HCT116 (cell line): ENCODE results near the gene MAML1. TPM values are rescaled to one million over a fixed set of nuclear protein-coding genes. Genes with fewer than 3 reads are reported as not detected.

ENCODE experiments used
- ATAC-seq: fragments of 200-7000 bp; cut with Tn5 transposase; 2 replicates; pipeline ENCODE4 v1.9.1; 2020; ENCODE audit warnings: mild to moderate bottlenecking, moderate library complexity
- BruUV-seq: library from RNA; stranded (reverse); fragments of 400-500 nt; replicated peaks from 2 replicates; lab custom pipeline; 2021; lab: Mats Ljungman, UMichigan
- CTCF ChIA-PET: fragments of 300-600 bp; sonication (Branson Sonifier 250); formaldehyde crosslinking; loops from one replicate; lab custom pipeline; 2021; ENCODE audit warnings: antibody characterized with exemption; lab: Charles Lee
- POLR2A ChIA-PET: fragments of 300-600, 350-600 bp; sonication (Branson Sonifier 250); formaldehyde crosslinking; loops from one replicate; lab custom pipeline; 2021; ENCODE audit warnings: antibody characterized with exemption; lab: Charles Lee
- RAD21 ChIA-PET, 2 experiments: fragments of 300-600 bp; sonication (Branson Sonifier 250); formaldehyde crosslinking; loops; one replicate each; lab custom pipeline; 2023; ENCODE audit warnings: low total read pairs in 2 of 2; ENCODE audit not compliant: uncharacterized antibody in 2 of 2, unreplicated experiment in 2 of 2, low non-redundant PET in 1 of 2; lab: Charles Lee
- DNase-seq: peaks from one replicate; pipeline ENCODE4 v3.0.0-alpha.2; 2010; ENCODE audit warnings: low read depth, low spot score
- H2AFZ ChIP-seq: fragments of 200-600 bp; shearing (Covaris generic), sonication (generic); 2 replicates; pipeline ENCODE4 v1.6.1; 2017; ENCODE audit warnings: low read depth, mixed run types, mixed read lengths, antibody characterized with exemption, low read length; ENCODE audit not compliant: poor library complexity, severe bottlenecking
- H3K27ac ChIP-seq: 2 replicates; pipeline ENCODE4 v1.5.1; 2012; ENCODE audit warnings: low read depth, low read length
- H3K27me3 ChIP-seq: fragments of 200-600 bp; sonication (generic); 2 replicates; pipeline ENCODE4 v1.6.1; 2016; ENCODE audit warnings: mixed run types, low read length, mixed read lengths; ENCODE audit not compliant: insufficient read depth
- H3K36me3 ChIP-seq, 2 experiments: fragments of 200-500 bp in 1 of 2; fragments of 200-600 bp in 1 of 2; sonication (Bioruptor generic) in 1 of 2; sonication (generic) in 1 of 2; 2 replicates each; pipeline versions ENCODE4 v1.5.1 to v1.6.1; 2014 to 2016; ENCODE audit warnings: low read length in 2 of 2, inconsistent platforms in 1 of 2, mixed read lengths in 1 of 2, mixed run types in 1 of 2; ENCODE audit not compliant: insufficient read depth in 2 of 2, control insufficient read depth in 1 of 2
- H3K4me1 ChIP-seq, 2 experiments: fragments of 200-600 bp in 1 of 2; sonication (generic) in 1 of 2; 2 replicates each; pipeline versions ENCODE4 v1.5.1 to v1.6.1; 2012 to 2017; ENCODE audit warnings: low read length in 2 of 2, inconsistent platforms in 1 of 2, mild to moderate bottlenecking in 1 of 2, mixed read lengths in 1 of 2, mixed run types in 1 of 2, moderate library complexity in 1 of 2; ENCODE audit not compliant: insufficient read depth in 2 of 2, control insufficient read depth in 1 of 2
- H3K4me2 ChIP-seq: fragments of 200-600 bp; sonication (generic); 2 replicates; pipeline ENCODE4 v1.6.1; 2017; ENCODE audit warnings: mixed run types, low read length, mixed read lengths
- H3K4me3 ChIP-seq, 2 experiments: fragments of 200-600 bp in 1 of 2; sonication (generic) in 1 of 2; replicated peaks in 1 of 2; 2 replicates each; pipeline ENCODE4 v1.5.1; 2011 to 2016; ENCODE audit warnings: low read length in 2 of 2, control low read depth in 1 of 2, low read depth in 1 of 2, mild to moderate bottlenecking in 1 of 2, mixed read lengths in 1 of 2, mixed run types in 1 of 2
- H3K79me2 ChIP-seq: fragments of 200-600 bp; sonication (generic); 2 replicates; pipeline ENCODE4 v1.6.1; 2017; ENCODE audit warnings: mild to moderate bottlenecking, mixed run types, low read length, moderate library complexity, mixed read lengths; ENCODE audit not compliant: insufficient read depth
- H3K9ac ChIP-seq: fragments of 200-600 bp; sonication (generic); 2 replicates; pipeline ENCODE4 v1.6.1; 2016; ENCODE audit warnings: low read length, mixed read lengths
- H3K9me2 ChIP-seq: fragments of 200-600 bp; sonication (generic), shearing (Covaris generic); 2 replicates; pipeline ENCODE4 v1.6.1; 2017; ENCODE audit warnings: mixed run types, mild to moderate bottlenecking, moderate library complexity; ENCODE audit not compliant: insufficient read depth
- H3K9me3 ChIP-seq, 2 experiments: fragments of 200-500 bp in 1 of 2; fragments of 200-600 bp in 1 of 2; sonication (Bioruptor generic) in 1 of 2; sonication (generic) in 1 of 2; 2 replicates each; pipeline ENCODE4 v1.6.1; 2014 to 2017; ENCODE audit warnings: low read length in 2 of 2, mixed read lengths in 2 of 2, inconsistent platforms in 1 of 2, low read depth in 1 of 2, mild to moderate bottlenecking in 1 of 2, mixed run types in 1 of 2, moderate library complexity in 1 of 2; ENCODE audit not compliant: control insufficient read depth in 1 of 2, insufficient read depth in 1 of 2
- H4K20me1 ChIP-seq: fragments of 200-600 bp; sonication (generic), shearing (Covaris generic); 2 replicates; pipeline ENCODE4 v1.6.1; 2017; ENCODE audit warnings: mixed run types, mild to moderate bottlenecking, moderate library complexity; ENCODE audit not compliant: insufficient read depth
- CBX3 ChIP-seq: IDR thresholded peaks from 2 replicates; pipeline ENCODE4 v1.6.1; 2012; ENCODE audit warnings: low read depth
- CEBPB ChIP-seq: IDR thresholded peaks from 2 replicates; pipeline ENCODE4 v1.6.1; 2012; ENCODE audit warnings: low read depth
- EZH2phosphoT487 ChIP-seq: fragments of 200-600 bp; IDR thresholded peaks from 2 replicates; pipeline ENCODE4 v1.6.1; 2018; ENCODE audit warnings: antibody characterized with exemption, borderline replicate concordance
- JUND ChIP-seq: IDR thresholded peaks from 2 replicates; pipeline ENCODE4 v1.6.1; 2012
- POLR2A ChIP-seq: IDR thresholded peaks from 2 replicates; pipeline ENCODE4 v1.7.0; 2011; ENCODE audit warnings: borderline replicate concordance; ENCODE audit not compliant: insufficient read depth, insufficient read length; ENCODE audit errors: extremely low read depth
- RAD21 ChIP-seq: IDR thresholded peaks from 2 replicates; pipeline ENCODE4 v1.6.1; 2012; ENCODE audit warnings: low read depth, mild to moderate bottlenecking
- REST ChIP-seq: IDR thresholded peaks from 2 replicates; pipeline ENCODE4 v1.6.1; 2012; ENCODE audit warnings: low read depth
- SIN3A ChIP-seq: IDR thresholded peaks from 2 replicates; pipeline ENCODE4 v1.6.1; 2012; ENCODE audit warnings: low read depth
- ZFX ChIP-seq: fragments of 450-650 bp; IDR thresholded peaks from 2 replicates; pipeline ENCODE4 v1.6.1; 2017
- intact Hi-C: fragments of 100-400 bp; cut with micrococcal nuclease; formaldehyde crosslinking; loops from 2 replicates; pipeline ENCODE4 v1.10.0; 2022
- total RNA-seq: library from RNA; stranded (reverse); gene quantifications from one replicate; pipeline ENCODE4 v1.2.1, GENCODE V29; 2021; ENCODE audit not compliant: unreplicated experiment
- TF ChIP-seq, protein P1 (sequence below), 3 experiments: fragments of 200-600 bp in 1 of 3; sonication (generic) in 1 of 3; IDR thresholded peaks in 2 of 3; conservative IDR thresholded peaks in 1 of 3; 2 replicates each; pipeline ENCODE4 v1.5.1; 2012 to 2017; ENCODE audit warnings: low read depth in 2 of 3, low read length in 2 of 3, antibody characterized with exemption in 1 of 3, borderline replicate concordance in 1 of 3, control low read depth in 1 of 3, mild to moderate bottlenecking in 1 of 3, mixed read lengths in 1 of 3, mixed run types in 1 of 3, moderate library complexity in 1 of 3; ENCODE audit not compliant: insufficient read depth in 1 of 3
- TF ChIP-seq, protein P2 (sequence below): IDR thresholded peaks from 2 replicates; pipeline ENCODE4 v1.6.1; 2011; ENCODE audit warnings: mild to moderate bottlenecking, low read length, moderate library complexity; ENCODE audit not compliant: insufficient replicate concordance; ENCODE audit errors: extremely low read depth
- TF ChIP-seq, protein P3 (sequence below): IDR thresholded peaks from 2 replicates; pipeline ENCODE4 v1.6.1; 2012

Gene MAML1
- total RNA-seq, 1 experiment from 2014 or later = 29.5 TPM

GRCh38 chr5:179733772-179734126, 1.1 kb downstream of the MAML1 start:
- CTCF ChIA-PET = no interaction called here
- no TSS peak for BruUV-seq

GRCh38 chr5:179734536-179735164, 2.0 kb downstream of the MAML1 start:
- POLR2A ChIA-PET = no interaction called here
- no TSS peak for BruUV-seq
- TF ChIP-seq, protein P1, sequence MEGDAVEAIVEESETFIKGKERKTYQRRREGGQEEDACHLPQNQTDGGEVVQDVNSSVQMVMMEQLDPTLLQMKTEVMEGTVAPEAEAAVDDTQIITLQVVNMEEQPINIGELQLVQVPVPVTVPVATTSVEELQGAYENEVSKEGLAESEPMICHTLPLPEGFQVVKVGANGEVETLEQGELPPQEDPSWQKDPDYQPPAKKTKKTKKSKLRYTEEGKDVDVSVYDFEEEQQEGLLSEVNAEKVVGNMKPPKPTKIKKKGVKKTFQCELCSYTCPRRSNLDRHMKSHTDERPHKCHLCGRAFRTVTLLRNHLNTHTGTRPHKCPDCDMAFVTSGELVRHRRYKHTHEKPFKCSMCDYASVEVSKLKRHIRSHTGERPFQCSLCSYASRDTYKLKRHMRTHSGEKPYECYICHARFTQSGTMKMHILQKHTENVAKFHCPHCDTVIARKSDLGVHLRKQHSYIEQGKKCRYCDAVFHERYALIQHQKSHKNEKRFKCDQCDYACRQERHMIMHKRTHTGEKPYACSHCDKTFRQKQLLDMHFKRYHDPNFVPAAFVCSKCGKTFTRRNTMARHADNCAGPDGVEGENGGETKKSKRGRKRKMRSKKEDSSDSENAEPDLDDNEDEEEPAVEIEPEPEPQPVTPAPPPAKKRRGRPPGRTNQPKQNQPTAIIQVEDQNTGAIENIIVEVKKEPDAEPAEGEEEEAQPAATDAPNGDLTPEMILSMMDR (IDR thresholded peaks at IDR 0.05 in 2 of 3, conservative IDR thresholded peaks at IDR 0.05 in 1 of 3; ENCODE audit: borderline replicate concordance in 1 of 3, insufficient read depth in 1 of 3, low read depth in 2 of 3, low read length in 2 of 3) = no peak
- TF ChIP-seq ZFX (no peak), CBX3 (no peak), JUND (no peak), RAD21 (no peak), REST (no peak), EZH2phosphoT487 (no peak)
- TF ChIP-seq, protein P2, sequence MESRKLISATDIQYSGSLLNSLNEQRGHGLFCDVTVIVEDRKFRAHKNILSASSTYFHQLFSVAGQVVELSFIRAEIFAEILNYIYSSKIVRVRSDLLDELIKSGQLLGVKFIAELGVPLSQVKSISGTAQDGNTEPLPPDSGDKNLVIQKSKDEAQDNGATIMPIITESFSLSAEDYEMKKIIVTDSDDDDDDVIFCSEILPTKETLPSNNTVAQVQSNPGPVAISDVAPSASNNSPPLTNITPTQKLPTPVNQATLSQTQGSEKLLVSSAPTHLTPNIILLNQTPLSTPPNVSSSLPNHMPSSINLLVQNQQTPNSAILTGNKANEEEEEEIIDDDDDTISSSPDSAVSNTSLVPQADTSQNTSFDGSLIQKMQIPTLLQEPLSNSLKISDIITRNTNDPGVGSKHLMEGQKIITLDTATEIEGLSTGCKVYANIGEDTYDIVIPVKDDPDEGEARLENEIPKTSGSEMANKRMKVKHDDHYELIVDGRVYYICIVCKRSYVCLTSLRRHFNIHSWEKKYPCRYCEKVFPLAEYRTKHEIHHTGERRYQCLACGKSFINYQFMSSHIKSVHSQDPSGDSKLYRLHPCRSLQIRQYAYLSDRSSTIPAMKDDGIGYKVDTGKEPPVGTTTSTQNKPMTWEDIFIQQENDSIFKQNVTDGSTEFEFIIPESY = no peak

More at GRCh38 chr5:179733772-179734126, 1.1 kb downstream of the MAML1 start:
- ChIA-PET POLR2A (no interaction called here), RAD21 (no interaction called here)
- DNase-seq = no peak
- H3K9me2 ChIP-seq = no peaks in the 10 kb centered on the region
- H3K4me3 ChIP-seq = peak overlapping the region; percentile 72 to 85
- no peaks in the 10 kb centered on the region for H4K20me1 ChIP-seq
- peaks cover 17 to 21% of the 10 kb centered on the region in 2 experiments; a peak in 3 of 4 replicates for H3K36me3 ChIP-seq
- peak overlapping the region; percentile 83 for H3K4me2 ChIP-seq
- peak overlapping the region; percentile 74 for H3K9ac ChIP-seq
- intact Hi-C loops = loop anchor here (2.0 kb wide), 1 partner anchor 63 kb away; no protein-coding TSS in a partner anchor
- no peak overlapping the region for H2AFZ ChIP-seq
- no peaks in the 10 kb centered on the region for H3K27me3 ChIP-seq
- peaks cover 5 to 30% of the 10 kb centered on the region in 2 experiments for H3K4me1 ChIP-seq
- TF ChIP-seq RAD21 = no peak
- TF ChIP-seq CEBPB = 0 out of 2 replicates have a peak, but pooled peaks have one; percentile 21
- no peak for TF ChIP-seq SIN3A
- no peak for TF ChIP-seq POLR2A
- TF ChIP-seq, protein P3, sequence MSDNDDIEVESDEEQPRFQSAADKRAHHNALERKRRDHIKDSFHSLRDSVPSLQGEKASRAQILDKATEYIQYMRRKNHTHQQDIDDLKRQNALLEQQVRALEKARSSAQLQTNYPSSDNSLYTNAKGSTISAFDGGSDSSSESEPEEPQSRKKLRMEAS = no peak
- no peaks in the 10 kb centered on the region for H3K9me3 ChIP-seq
- peak overlapping the region; percentile 93 for H3K27ac ChIP-seq
- H3K79me2 ChIP-seq = peaks cover 59% of the 10 kb centered on the region
- no peak for ATAC-seq

More at GRCh38 chr5:179734536-179735164, 2.0 kb downstream of the MAML1 start:
- Histone ChIP-seq H3K9ac (peak overlapping the region; percentile 74), H2AFZ (no peak overlapping the region), H3K36me3 (peaks cover 13 to 15% of the 10 kb centered on the region in 2 experiments; a peak in 3 of 4 replicates), H3K4me1 (peaks cover 5 to 30% of the 10 kb centered on the region in 2 experiments), H3K4me2 (peak overlapping the region; percentile 83), H3K27me3 (no peaks in the 10 kb centered on the region), H3K9me2 (no peaks in the 10 kb centered on the region), H3K9me3 (no peaks in the 10 kb centered on the region), H3K79me2 (peaks cover 68% of the 10 kb centered on the region), H3K4me3 (peak overlapping the region in 1 of 2 experiments; percentile 85; a peak in 2 of 4 replicates), H4K20me1 (no peaks in the 10 kb centered on the region), H3K27ac (no peak overlapping the region)
- intact Hi-C loops = no loop called here
- ChIA-PET RAD21 (no interaction called here), CTCF (no interaction called here)
- DNase-seq = no peak
- ATAC-seq = no peak
